Activated naive CD8-positive, alpha-beta T cell treated with anti-CD3 and anti-CD28 coated beads, Interleukin-2, amount 50 U/mL, for 24 hours (primary cell): Measurements from ENCODE around the gene VPS45.
"Not testable (repeated sequence)": the region's sequence is repeated elsewhere in the genome, so short reads cannot be mapped to it uniquely, and the experiment has no call there.

Experiments used
- ATAC-seq: fragments of 150-1000 bp; cut with Tn5 transposase; one replicate; pipeline ENCODE4 v1.10.0; 2021
- DNase-seq: peaks from one replicate; pipeline ENCODE4 v3.0.0; 2021
- H3K27ac Mint-ChIP-seq: one replicate; pipeline ENCODE4 v1.8.0; 2021; ENCODE audit warnings: mild to moderate bottlenecking, mixed read lengths
- H3K27me3 Mint-ChIP-seq: one replicate; pipeline ENCODE4 v1.8.0; 2021; ENCODE audit warnings: mixed read lengths
- H3K36me3 Mint-ChIP-seq: one replicate; pipeline ENCODE4 v1.8.0; 2021; ENCODE audit warnings: low read depth, mixed read lengths
- H3K4me1 Mint-ChIP-seq: one replicate; pipeline ENCODE4 v1.8.0; 2021; ENCODE audit warnings: mixed read lengths
- H3K4me3 Mint-ChIP-seq: one replicate; pipeline ENCODE4 v1.8.0; 2021; ENCODE audit warnings: mild to moderate bottlenecking, moderate library complexity, mixed read lengths
- H3K9me3 Mint-ChIP-seq: one replicate; pipeline ENCODE4 v1.8.0; 2021; ENCODE audit warnings: mixed read lengths

The VPS45 gene

DNA sequence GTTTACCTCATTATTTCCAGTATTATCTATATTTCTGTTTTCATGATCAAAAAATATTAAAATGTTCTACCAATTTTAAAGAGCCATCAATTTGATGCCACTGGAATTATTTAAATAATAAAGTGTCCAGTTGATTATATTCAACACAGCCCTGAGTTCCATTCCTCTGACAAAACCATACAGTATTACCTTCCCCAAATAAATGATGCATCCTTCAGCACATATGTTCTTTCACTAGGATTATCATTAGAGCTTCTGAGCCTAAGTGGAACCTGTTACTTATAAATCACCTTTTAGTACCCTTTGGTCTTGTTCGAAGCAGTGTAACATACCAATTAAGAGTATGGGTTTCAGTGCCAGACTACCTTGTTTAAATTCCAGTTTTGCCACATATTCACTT is 64.8 kb downstream of the VPS45 start:
- ATAC-seq: no peak

DNA sequence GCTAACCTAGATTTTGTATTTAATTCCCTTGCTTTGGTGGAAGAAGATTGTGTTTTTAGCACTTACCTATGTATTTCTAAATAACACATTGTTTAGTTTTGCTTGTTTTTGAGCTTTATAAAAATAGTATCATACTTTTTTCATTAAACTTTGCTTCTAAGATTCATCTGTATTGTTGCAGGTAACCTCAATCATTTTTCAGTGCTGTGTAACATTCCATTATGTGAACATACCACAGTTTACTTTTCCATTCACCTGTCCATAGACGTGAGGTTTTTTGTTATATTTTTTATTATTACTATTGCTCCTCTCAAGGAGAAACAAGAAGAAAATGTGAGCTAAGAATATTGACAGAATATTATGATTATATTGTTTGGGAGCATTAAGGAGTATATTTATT is 67.0 kb downstream of the VPS45 start:
- DNase-seq (no peak), ATAC-seq (no peak)
- Mint-ChIP-seq H3K27ac (no peak overlapping the region), H3K9me3 (no peaks in the 10 kb centered on the region), H3K27me3 (no peaks in the 10 kb centered on the region), H3K4me1 (no peaks in the 10 kb centered on the region), H3K4me3 (no peak overlapping the region), H3K36me3 (no peaks in the 10 kb centered on the region)

More for the DNA sequence above, 64.8 kb downstream of the VPS45 start:
- Mint-ChIP-seq H3K9me3 (no peaks in the 10 kb centered on the region), H3K27ac (no peak overlapping the region), H3K4me3 (no peak overlapping the region), H3K27me3 (no peaks in the 10 kb centered on the region), H3K4me1 (peaks cover 8% of the 10 kb centered on the region), H3K36me3 (peaks cover 2% of the 10 kb centered on the region)
- no peak for DNase-seq

DNA sequence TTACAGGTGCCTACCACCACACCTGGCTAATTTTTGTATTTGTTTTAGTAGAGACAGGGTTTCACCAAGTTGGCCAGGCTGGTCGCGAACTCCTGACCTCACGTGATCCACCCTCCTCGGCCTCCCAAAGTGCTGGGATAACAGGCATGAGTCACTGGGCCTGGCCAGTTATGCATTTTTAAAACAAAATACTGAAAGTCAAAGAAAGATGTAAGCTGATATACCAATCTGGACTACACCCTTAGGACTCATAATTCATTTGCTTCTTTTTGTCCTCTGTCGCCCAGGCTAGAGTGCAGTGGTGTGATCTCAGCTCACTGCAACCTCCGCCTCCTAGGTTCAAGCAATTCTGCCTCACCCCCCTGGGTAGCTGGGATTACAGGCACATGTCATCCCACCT is 67.8 kb downstream of the VPS45 start:
- H3K4me1 Mint-ChIP-seq, H3K4me3 Mint-ChIP-seq, H3K36me3 Mint-ChIP-seq, DNase-seq, ATAC-seq, H3K27me3 Mint-ChIP-seq, H3K9me3 Mint-ChIP-seq, H3K27ac Mint-ChIP-seq: not testable (repeated sequence)

DNA sequence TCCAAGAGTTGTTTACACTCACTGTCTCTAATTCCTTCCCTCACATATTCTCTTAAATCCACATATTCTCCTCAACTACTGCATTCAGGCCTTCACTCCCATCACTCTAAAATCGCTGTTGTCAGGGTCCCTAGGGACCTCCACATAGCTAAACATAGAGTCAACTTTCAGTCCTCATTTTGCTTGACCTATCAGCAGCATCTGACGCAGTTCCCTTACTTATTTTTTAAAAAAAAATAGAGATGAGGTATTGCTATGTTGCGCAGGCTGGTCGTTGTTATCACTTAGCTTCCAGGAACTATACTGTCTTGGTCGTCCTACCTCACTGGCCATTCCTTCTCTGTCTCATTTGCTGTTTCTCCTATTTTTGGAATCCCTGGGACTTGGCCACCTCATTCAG is 70.5 kb downstream of the VPS45 start:
- H3K4me1 Mint-ChIP-seq: peaks cover 5% of the 10 kb centered on the region
- no peak overlapping the region for H3K27ac Mint-ChIP-seq
- H3K4me3 Mint-ChIP-seq: no peak overlapping the region
- no peak for DNase-seq
- no peaks in the 10 kb centered on the region for H3K36me3 Mint-ChIP-seq
- ATAC-seq: no peak
- H3K27me3 Mint-ChIP-seq: no peaks in the 10 kb centered on the region
- no peaks in the 10 kb centered on the region for H3K9me3 Mint-ChIP-seq

DNA sequence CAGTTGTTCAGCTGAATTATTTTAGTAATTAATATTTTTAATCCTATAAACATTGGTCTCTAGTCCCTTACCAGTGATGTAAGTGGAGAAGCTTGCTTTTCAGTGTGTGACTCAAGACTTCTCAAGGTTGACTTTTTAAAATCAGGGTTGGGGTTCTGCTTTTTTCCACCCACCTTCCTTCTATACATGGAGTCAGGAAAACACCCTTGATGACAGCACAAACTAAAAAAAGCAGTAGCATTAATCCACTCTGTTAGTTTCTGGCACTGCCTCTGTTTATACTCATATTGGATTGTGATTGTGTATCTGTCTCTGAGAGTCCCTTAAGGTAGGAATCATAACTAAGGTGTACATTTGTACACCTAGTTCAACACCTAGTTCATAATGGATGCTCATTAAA is 73.9 kb downstream of the VPS45 start:
- H3K9me3 Mint-ChIP-seq: no peaks in the 10 kb centered on the region
- H3K4me1 Mint-ChIP-seq: peaks cover 20% of the 10 kb centered on the region
- DNase-seq (no peak), ATAC-seq (no peak)
- H3K36me3 Mint-ChIP-seq: peaks cover 4% of the 10 kb centered on the region
- no peak overlapping the region for H3K27ac Mint-ChIP-seq
- H3K4me3 Mint-ChIP-seq: no peak overlapping the region
- H3K27me3 Mint-ChIP-seq: no peaks in the 10 kb centered on the region

DNA sequence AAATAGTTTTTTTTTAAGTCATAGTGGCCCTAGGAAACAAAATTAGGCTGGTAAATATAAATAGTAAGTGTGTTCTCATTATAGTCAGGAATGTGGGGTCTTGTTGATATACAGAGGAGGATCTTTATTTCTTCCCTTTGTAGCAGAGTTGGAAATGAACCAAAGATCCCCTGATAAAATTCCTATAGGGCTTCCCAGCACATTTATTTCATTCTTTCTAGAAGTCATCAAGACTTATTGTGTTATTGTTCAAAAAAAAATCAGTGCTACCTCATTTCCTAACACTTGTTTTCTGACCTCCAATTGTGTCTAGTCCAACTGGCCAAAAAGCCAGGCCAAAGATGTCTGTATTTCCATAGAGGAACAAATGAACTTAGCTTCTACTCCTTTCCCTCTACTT is 74.5 kb downstream of the VPS45 start:
- peaks cover 26% of the 10 kb centered on the region for H3K4me1 Mint-ChIP-seq
- no peak overlapping the region for H3K4me3 Mint-ChIP-seq
- peaks cover 4% of the 10 kb centered on the region for H3K36me3 Mint-ChIP-seq
- no peaks in the 10 kb centered on the region for H3K27me3 Mint-ChIP-seq
- DNase-seq: no peak
- H3K9me3 Mint-ChIP-seq: no peaks in the 10 kb centered on the region
- no peak for ATAC-seq
- no peak overlapping the region for H3K27ac Mint-ChIP-seq

DNA sequence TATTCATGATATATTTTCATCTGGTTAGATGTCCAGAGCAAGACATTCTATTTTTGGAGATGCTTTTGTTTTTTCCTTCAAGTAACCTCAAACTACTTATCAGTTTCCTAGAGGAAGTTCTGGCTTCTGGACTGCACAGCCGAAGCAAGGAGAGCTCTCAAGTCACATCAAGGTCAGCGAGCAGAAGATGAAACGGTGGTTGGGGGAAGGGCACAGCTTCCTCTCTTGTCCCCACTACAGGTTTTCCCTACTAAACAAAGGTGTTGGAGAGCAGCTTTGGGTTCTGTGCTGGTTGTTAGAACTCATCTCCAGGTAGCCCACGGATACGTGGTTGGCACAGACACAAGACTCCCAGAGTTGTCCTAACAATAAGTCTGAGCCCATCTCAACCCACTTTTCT is 77.0 kb downstream of the VPS45 start:
- H3K4me1 Mint-ChIP-seq: peaks cover 46% of the 10 kb centered on the region
- peak overlapping the region; percentile 40 for H3K27ac Mint-ChIP-seq
- no peaks in the 10 kb centered on the region for H3K9me3 Mint-ChIP-seq
- ATAC-seq: no peak
- DNase-seq: no peak
- H3K36me3 Mint-ChIP-seq: peaks cover 4% of the 10 kb centered on the region
- H3K27me3 Mint-ChIP-seq: peaks cover 8% of the 10 kb centered on the region
- H3K4me3 Mint-ChIP-seq: peak overlapping the region; percentile 25

DNA sequence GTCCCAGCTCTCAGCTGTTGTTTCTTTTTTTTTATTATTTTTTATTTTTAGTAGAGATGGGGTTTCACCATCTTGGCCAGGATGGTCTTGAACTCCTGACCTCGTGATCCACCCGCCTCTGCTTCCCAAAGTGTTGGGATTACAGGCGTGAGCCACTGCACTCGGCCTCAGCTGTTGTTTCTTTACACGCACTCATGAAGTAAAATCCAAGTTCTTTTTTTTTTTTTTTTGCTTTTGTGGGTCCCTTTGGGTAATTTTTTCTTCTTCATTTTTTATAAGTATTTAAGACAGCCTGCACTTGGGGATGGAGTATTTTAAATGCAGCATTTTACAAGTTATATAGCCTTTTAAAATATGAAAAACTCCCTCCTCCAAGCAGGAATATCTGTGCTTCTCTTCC is 78.4 kb downstream of the VPS45 start:
- peaks cover 46% of the 10 kb centered on the region for H3K4me1 Mint-ChIP-seq
- H3K4me3 Mint-ChIP-seq, DNase-seq, H3K27me3 Mint-ChIP-seq, H3K9me3 Mint-ChIP-seq, ATAC-seq, H3K36me3 Mint-ChIP-seq, H3K27ac Mint-ChIP-seq: not testable (repeated sequence)

DNA sequence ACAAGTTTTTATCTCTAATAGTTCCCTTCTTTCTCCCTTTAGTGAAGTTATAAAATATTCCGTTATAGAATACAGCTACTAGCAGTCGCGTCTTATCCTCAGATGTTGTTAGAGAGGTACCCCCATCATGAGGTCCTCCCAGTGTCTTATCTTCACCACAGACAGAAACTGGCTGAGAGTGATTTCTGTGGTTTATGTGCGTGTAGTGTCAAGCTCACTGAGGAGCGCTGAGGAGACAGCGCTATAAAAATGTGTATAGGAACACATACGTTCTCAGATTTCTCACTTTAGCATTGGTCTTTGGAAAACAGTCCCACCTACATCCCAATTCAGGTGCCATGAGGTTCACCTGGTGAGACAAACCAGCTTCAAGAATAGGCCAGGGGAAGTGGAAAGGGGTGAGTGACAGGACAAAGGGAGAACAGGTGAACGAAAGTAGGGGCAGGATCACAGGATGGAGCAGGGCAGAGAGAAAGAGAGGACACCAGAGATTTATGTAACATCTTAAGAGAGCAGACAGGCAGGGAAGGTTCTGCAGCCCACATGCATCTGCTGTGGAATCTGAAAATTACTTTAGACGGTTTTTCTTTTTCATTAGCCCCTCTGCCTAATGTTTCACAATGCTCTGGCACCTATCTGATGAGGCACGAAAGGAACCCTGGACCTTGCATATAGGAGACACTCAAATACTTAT is 79.4 kb downstream of the VPS45 start:
- peaks cover 4% of the 10 kb centered on the region for H3K36me3 Mint-ChIP-seq
- no peak overlapping the region for H3K27ac Mint-ChIP-seq
- H3K9me3 Mint-ChIP-seq: no peaks in the 10 kb centered on the region
- H3K27me3 Mint-ChIP-seq: peaks cover 8% of the 10 kb centered on the region
- DNase-seq (no peak), ATAC-seq (no peak)
- H3K4me3 Mint-ChIP-seq: no peak overlapping the region
- H3K4me1 Mint-ChIP-seq: peaks cover 52% of the 10 kb centered on the region

DNA sequence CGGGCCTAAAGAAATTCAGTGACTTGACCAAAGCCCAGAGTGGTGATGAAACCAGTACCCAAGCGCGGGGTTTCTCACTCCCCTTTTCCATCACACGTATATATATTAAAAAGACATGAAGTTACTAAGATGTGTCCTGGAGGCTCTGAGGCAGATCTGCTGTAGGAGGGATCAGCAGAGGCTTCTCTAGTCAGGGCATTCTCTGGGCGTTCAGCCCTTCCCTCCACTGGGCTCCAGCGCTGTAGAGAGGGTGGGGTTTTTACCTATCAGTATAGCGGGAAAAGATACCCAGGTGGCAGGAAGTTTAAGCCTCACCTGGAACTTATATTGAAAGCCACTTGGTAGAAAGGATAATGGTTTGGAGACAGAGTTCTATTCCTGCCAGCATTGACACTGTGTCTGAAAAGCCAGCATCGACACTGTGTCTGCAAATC is 81.3 kb downstream of the VPS45 start:
- Mint-ChIP-seq H3K4me1 (peaks cover 65% of the 10 kb centered on the region), H3K27me3 (peaks cover 8% of the 10 kb centered on the region), H3K36me3 (peaks cover 13% of the 10 kb centered on the region), H3K27ac (peak overlapping the region; percentile 71), H3K9me3 (no peaks in the 10 kb centered on the region), H3K4me3 (peak overlapping the region; percentile 73)
- DNase-seq: no peak
- ATAC-seq: no peak

DNA sequence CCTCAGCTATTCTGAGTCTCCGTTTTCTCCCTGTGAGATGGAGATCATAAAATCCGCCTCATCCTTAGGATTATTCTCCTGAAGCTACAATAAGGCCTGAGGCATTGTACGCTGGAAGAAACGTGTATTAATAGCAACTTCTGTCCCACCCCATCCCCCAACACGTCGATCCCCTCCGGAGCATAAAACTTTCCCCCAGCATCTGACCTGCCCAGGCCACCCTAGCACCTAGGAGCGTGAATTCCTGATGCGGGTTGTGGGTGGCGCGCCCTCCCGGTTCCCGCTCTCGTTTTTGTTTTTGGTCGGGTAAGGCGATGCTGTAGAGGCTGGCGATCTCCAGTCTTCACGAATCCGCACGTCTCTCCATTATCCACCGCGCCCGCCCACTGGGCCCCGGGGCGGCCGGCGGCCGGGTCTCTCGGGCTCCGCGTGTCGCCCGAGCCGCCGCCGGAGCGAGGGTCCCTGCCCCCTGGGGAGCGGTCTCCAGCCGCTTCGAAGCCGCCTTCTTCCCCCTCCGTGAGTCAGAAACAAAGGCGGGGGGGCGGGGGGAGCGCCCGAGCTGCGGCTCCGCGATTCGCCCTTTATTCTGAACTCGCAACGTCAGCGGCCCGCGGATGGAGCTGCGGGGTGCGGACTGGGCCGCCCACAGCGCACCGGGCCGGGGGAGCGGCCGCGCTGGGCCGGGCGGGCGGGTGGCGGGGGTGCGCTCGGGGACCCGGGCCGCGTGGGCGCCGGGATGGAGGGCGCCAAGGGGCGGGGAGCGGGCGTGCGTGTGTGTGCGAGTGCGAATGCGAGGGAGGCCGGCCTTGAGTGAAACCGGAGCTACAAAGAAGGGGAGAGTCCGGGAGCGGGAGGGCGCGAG is 81.9 kb downstream of the VPS45 start, which contains the start of gene PLEKHO1:
Gene PLEKHO1 (plus strand): TSS at position 646 of the 862 bp plus-strand sequence. CDS start 342 bp downstream, outside the sequence.
- ATAC-seq: peak; percentile 78
- peaks cover 8% of the 10 kb centered on the region for H3K27me3 Mint-ChIP-seq
- H3K9me3 Mint-ChIP-seq: no peaks in the 10 kb centered on the region
- H3K4me3 Mint-ChIP-seq: peak within 1 kb of the TSS; percentile 83
- DNase-seq: peak; percentile 80
- peaks cover 15% of the 10 kb centered on the region for H3K36me3 Mint-ChIP-seq
- peak within 1 kb of the TSS; percentile 83 for H3K27ac Mint-ChIP-seq
- H3K4me1 Mint-ChIP-seq: peaks cover 67% of the 10 kb centered on the region

DNA sequence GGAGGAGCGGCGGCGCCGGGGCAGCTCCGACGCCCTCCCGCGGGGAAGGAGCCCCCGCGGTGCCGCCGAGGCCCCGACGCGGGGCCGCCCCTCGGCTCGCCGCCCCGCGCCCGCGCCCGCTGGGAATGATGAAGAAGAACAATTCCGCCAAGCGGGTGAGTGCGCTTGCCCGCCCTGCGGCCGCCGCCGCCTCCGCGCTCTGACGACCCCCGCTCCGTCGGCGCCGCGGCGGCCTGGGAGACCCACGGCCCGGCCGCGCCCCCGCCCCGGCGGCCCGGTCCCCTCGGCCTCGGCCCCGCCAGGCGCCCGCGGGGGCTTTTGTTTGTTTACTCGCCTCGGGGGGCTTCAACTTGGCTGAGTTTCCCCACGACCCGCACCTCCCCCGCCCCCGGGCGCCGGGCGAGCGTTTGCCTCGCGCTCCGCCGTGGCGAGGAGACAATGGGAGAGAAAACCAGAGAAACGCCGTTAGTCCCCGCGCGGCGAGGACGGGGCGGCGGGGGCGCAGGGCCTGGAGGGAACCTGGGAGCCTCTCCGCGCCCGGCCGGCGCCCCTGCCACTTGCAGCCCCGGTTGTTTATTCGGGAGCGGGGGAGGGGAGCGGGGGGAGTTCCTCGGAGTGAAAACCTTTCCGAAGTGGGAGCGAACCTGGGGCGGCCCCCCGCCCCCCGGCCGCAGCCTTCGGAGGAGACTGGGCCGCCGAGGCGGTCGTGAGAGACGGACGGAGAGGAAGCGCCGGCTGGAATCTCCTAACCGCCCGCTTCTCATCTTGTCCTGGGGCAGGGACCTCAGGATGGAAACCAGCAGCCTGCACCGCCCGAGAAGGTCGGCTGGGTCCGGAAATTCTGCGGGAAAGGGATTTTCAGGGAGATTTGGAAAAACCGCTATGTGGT is 82.8 kb downstream of the VPS45 start:
- Mint-ChIP-seq H3K27ac (peak overlapping the region; percentile 83), H3K4me1 (peaks cover 66% of the 10 kb centered on the region), H3K9me3 (no peaks in the 10 kb centered on the region), H3K27me3 (peaks cover 8% of the 10 kb centered on the region), H3K4me3 (peak overlapping the region; percentile 83), H3K36me3 (peaks cover 15% of the 10 kb centered on the region)
- peak; percentile 48 for DNase-seq
- ATAC-seq: no peak

DNA sequence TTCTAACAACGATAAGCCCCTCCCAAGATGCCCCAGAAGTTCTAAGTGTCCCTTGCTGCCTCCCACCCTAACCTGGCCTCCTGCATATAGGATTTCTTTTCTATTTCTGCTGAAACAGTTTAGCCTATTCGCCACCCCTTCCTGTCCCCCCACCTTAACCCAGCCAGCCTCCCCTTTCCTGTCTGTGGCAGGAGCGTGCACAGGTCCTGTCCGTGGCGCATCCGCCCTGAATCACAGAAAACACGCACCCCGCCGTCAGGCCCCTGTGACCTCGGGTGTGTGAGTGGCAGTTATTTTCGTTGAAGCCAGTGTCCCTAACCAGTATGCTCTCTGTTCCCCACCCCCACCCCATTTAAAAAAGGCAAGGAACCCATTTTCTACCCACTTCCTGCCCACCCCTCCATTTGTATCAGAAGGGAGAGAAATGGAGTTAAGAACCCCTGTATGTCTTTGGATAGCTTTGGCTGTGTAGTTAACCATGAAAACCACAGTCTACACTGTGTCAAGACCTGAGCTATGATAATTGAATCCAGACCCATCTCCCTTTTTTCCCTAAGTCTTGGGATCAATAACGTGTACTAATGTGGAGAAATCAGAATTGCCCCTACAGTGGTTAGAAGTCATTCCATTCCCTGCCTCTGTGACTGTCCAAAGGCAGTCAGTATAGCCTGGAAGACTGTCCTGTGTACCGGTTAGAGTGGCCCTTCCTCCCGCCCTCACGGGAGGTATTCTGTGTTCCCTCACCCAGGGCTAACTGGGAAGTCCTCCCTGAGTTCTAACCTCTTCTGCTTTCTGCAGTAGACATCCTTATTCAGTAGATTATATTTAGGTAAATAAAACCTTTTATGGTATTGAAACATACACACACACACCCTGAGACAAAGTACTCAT is 84.0 kb downstream of the VPS45 start:
- Mint-ChIP-seq H3K27me3 (peaks cover 8% of the 10 kb centered on the region), H3K9me3 (no peaks in the 10 kb centered on the region), H3K4me1 (peaks cover 64% of the 10 kb centered on the region), H3K36me3 (peaks cover 23% of the 10 kb centered on the region), H3K27ac (peak overlapping the region; percentile 83), H3K4me3 (peak overlapping the region; percentile 83)
- ATAC-seq (peak; percentile 26), DNase-seq (peak; percentile 62)
